ENCODE results near the gene GALC.

Gene GALC

GRCh38 chr14:87888136-87888999 lies 104.6 kb downstream of the GALC start:
- H3K27me3 ChIP-seq (ENCODE audit: insufficient read depth, low read length, poor library complexity, severe bottlenecking), result no peaks in the 10 kb centered on the region
- H3K4me1 ChIP-seq (ENCODE audit: insufficient read depth, low read length, poor library complexity, severe bottlenecking), result no peaks in the 10 kb centered on the region
- H2AFZ ChIP-seq (ENCODE audit: low read length), result 0 out of 2 replicates have a peak overlapping the region, but pooled peaks have one; percentile 15
- TF ChIP-seq, protein P1, sequence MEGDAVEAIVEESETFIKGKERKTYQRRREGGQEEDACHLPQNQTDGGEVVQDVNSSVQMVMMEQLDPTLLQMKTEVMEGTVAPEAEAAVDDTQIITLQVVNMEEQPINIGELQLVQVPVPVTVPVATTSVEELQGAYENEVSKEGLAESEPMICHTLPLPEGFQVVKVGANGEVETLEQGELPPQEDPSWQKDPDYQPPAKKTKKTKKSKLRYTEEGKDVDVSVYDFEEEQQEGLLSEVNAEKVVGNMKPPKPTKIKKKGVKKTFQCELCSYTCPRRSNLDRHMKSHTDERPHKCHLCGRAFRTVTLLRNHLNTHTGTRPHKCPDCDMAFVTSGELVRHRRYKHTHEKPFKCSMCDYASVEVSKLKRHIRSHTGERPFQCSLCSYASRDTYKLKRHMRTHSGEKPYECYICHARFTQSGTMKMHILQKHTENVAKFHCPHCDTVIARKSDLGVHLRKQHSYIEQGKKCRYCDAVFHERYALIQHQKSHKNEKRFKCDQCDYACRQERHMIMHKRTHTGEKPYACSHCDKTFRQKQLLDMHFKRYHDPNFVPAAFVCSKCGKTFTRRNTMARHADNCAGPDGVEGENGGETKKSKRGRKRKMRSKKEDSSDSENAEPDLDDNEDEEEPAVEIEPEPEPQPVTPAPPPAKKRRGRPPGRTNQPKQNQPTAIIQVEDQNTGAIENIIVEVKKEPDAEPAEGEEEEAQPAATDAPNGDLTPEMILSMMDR (conservative IDR thresholded peaks at IDR 0.05; ENCODE audit: low read length), result peak; percentile 93
- TF ChIP-seq EZH2phosphoT487 (IDR thresholded peaks at IDR 0.05; ENCODE audit: borderline replicate concordance), result no peak
- no peaks in the 10 kb centered on the region for H4K20me1 ChIP-seq (ENCODE audit: insufficient read depth, low read length, poor library complexity, severe bottlenecking)
- H3K9me2 ChIP-seq (replicated peaks; ENCODE audit: low read depth, low read length), result no peaks in the 10 kb centered on the region
- H3K36me3 ChIP-seq (ENCODE audit: insufficient read depth, low read length), result no peaks in the 10 kb centered on the region
- H3K4me3 ChIP-seq (ENCODE audit: low read length, poor library complexity, severe bottlenecking), result no peak overlapping the region
- no peaks in the 10 kb centered on the region for H3K9me3 ChIP-seq (ENCODE audit: insufficient read depth, low read depth, low read length)
- no peak overlapping the region for H3K4me2 ChIP-seq (ENCODE audit: low read depth, low read length, poor library complexity, severe bottlenecking)
- no peaks in the 10 kb centered on the region for H3K79me2 ChIP-seq (ENCODE audit: insufficient read depth, low read length)
- no peak overlapping the region for H3K9ac ChIP-seq (ENCODE audit: low read depth, low read length, poor library complexity, severe bottlenecking)
- H3F3A ChIP-seq (ENCODE audit: low read depth), result no peaks in the 10 kb centered on the region

DNA sequence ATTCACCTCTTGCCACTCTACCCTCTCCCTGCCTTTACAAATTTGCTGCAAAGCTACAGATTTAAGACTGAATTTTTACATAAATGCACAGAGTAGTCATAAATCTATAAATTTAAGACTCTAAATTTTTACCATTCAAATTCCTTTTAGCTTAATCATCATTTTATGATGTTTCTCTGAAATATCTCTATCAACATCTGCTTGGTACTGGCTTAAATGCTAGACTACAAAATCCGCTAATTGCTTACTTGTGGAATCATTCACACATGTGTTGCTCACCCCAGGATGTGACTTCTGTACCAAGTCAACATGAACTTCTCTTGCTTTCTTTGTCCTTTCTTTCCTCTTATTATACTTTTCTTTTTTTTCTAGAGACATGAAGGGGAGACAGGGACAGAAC lies 109.2 kb downstream of the GALC start:
- Histone ChIP-seq H3K4me3 (ENCODE audit: low read length, poor library complexity, severe bottlenecking) (no peak overlapping the region), H3K4me2 (ENCODE audit: low read depth, low read length, poor library complexity, severe bottlenecking) (no peak overlapping the region), H3K9ac (ENCODE audit: low read depth, low read length, poor library complexity, severe bottlenecking) (no peak overlapping the region), H3F3A (ENCODE audit: low read depth) (no peaks in the 10 kb centered on the region), H3K4me1 (ENCODE audit: insufficient read depth, low read length, poor library complexity, severe bottlenecking) (no peaks in the 10 kb centered on the region), H3K9me3 (ENCODE audit: insufficient read depth, low read depth, low read length) (no peaks in the 10 kb centered on the region), H2AFZ (ENCODE audit: low read length) (no peak overlapping the region), H3K27me3 (ENCODE audit: insufficient read depth, low read length, poor library complexity, severe bottlenecking) (no peaks in the 10 kb centered on the region), H3K9me2 (replicated peaks; ENCODE audit: low read depth, low read length) (no peaks in the 10 kb centered on the region), H3K79me2 (ENCODE audit: insufficient read depth, low read length) (no peaks in the 10 kb centered on the region), H4K20me1 (ENCODE audit: insufficient read depth, low read length, poor library complexity, severe bottlenecking) (no peaks in the 10 kb centered on the region), H3K36me3 (ENCODE audit: insufficient read depth, low read length) (no peaks in the 10 kb centered on the region)
- TF ChIP-seq EZH2phosphoT487 (IDR thresholded peaks at IDR 0.05; ENCODE audit: borderline replicate concordance), result no peak
- TF ChIP-seq, protein P1 (conservative IDR thresholded peaks at IDR 0.05; ENCODE audit: low read length), result no peak
